Loucy (cell line): ENCODE measurements around the gene FAM210A.

Source experiments
- EZH2phosphoT487 ChIP-seq: fragments of 200-600 bp; IDR thresholded peaks from 2 replicates; pipeline ENCODE4 v1.6.1; 2018; ENCODE audit warnings: antibody characterized with exemption, mild to moderate bottlenecking, moderate library complexity, borderline replicate concordance
- TF ChIP-seq, protein P1 (sequence below): fragments of 200-600 bp; sonication (generic); conservative IDR thresholded peaks from 2 replicates; pipeline ENCODE4 v1.5.1; 2014; ENCODE audit warnings: mild to moderate bottlenecking, antibody characterized with exemption, low read length

DNA sequence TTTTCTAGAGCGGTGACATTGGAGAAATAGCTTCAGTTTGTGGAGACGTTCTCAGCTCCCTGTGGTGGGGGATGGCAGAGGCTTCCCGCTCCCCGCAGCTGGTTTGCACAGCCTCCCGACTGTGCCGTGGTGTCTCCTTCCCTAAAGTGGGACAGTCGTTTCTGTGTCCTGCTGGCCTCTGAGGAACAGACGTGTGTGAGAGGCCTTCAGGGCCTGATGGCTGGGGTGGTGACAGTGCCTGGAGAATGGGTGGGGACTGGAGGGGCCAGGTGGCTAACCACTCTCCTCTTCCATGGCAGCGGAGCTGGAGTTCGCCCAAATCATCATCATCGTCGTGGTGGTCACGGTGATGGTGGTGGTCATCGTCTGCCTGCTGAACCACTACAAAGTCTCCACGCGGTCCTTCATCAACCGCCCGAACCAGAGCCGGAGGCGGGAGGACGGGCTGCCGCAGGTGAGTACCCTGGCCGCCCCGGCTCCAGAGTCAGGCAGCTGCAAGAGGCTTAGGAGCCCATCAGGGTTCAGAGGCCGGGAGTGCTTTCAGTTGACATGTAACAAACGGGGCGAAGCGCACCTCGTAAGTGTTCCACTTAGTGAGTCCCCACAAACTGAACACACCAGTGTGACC is 105.4 kb downstream of the FAM210A start:
- no peak for TF ChIP-seq EZH2phosphoT487
- TF ChIP-seq, protein P1, sequence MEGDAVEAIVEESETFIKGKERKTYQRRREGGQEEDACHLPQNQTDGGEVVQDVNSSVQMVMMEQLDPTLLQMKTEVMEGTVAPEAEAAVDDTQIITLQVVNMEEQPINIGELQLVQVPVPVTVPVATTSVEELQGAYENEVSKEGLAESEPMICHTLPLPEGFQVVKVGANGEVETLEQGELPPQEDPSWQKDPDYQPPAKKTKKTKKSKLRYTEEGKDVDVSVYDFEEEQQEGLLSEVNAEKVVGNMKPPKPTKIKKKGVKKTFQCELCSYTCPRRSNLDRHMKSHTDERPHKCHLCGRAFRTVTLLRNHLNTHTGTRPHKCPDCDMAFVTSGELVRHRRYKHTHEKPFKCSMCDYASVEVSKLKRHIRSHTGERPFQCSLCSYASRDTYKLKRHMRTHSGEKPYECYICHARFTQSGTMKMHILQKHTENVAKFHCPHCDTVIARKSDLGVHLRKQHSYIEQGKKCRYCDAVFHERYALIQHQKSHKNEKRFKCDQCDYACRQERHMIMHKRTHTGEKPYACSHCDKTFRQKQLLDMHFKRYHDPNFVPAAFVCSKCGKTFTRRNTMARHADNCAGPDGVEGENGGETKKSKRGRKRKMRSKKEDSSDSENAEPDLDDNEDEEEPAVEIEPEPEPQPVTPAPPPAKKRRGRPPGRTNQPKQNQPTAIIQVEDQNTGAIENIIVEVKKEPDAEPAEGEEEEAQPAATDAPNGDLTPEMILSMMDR = no peak
